K562 (cell line): ENCODE measurements around the gene ANO10. TPM values are rescaled to one million over a fixed set of nuclear protein-coding genes. Genes with fewer than 3 reads are reported as not detected.
A peak's percentile ranks its signal among the peaks of the same experiment; 100 is the strongest.

Experiments
- CAMTA2 ChIP-seq: fragments of 250-450 bp; sonication (Bioruptor Pico); conservative IDR thresholded peaks from 2 replicates; pipeline ENCODE4 v1.5.1; 2022
- JUND ChIP-seq, 2 experiments: IDR thresholded peaks; 2 replicates in 1 of 2; 3 replicates in 1 of 2; pipeline ENCODE4 v1.6.1; 2011; ENCODE audit warnings: borderline replicate concordance in 2 of 2, low read depth in 2 of 2, low read length in 2 of 2, improper control_type of control experiment in 1 of 2, missing biosample characterization in 1 of 2, missing genetic modification characterization in 1 of 2, missing genetic modification reagents in 1 of 2
- POU5F1 ChIP-seq: fragments of 150-350 bp; IDR thresholded peaks from 2 replicates; pipeline ENCODE4 v1.6.1; 2014; ENCODE audit warnings: borderline replicate concordance, low read length, low read depth, mild to moderate bottlenecking; ENCODE audit not compliant: partially characterized antibody
- SP1 ChIP-seq: sonication (generic); formaldehyde crosslinking; IDR thresholded peaks from 2 replicates; pipeline ENCODE4 v1.8.1; 2022; ENCODE audit warnings: mild to moderate bottlenecking, missing genetic modification reagents
- TAF1 ChIP-seq: IDR thresholded peaks from 2 replicates; pipeline ENCODE4 v1.6.1; 2011; ENCODE audit warnings: mild to moderate bottlenecking, low read length, moderate library complexity; ENCODE audit not compliant: insufficient read depth, control insufficient read depth, severe bottlenecking; ENCODE audit errors: extremely low read depth
- TAL1 ChIP-seq: fragments of 450-650 bp; IDR thresholded peaks from 2 replicates; pipeline ENCODE4 v1.6.1; 2016; ENCODE audit warnings: mild to moderate bottlenecking
- polyA plus RNA-seq, 8 experiments: library from polyadenylated mRNA; depleted of rRNA in 4 of 8; stranded (reverse) in 5 of 8; unstranded in 3 of 8; fragments of >200 nt; fragmentation: Nextera tagmentation in 2 of 8; fragmentation: Illumina TruSeq in 1 of 8; extraction: Ambion mirVana in 2 of 8; extraction: Trizol in 1 of 8; gene quantifications; 2 replicates each; pipeline versions ENCODE4 v1.2.1 to v1.2.3, GENCODE V29; 2011 to 2014; ENCODE audit warnings: inconsistent platforms in 1 of 8, missing spikeins in 1 of 8
- total RNA-seq, 7 experiments: library from RNA; depleted of rRNA in 6 of 7; stranded (reverse); fragments of >200 nt in 6 of 7; fragmentation: Illumina TruSeq in 2 of 7; extraction: Trizol in 2 of 7; gene quantifications; 2 replicates each; pipeline versions ENCODE4 v1.2.1 to v1.2.3, GENCODE V29; 2011 to 2021; ENCODE audit warnings: low replicate concordance in 1 of 7
- TF ChIP-seq, protein P1 (sequence below): sonication (generic); formaldehyde crosslinking; IDR thresholded peaks from 2 replicates; pipeline ENCODE4 v1.8.0; 2022; ENCODE audit warnings: mild to moderate bottlenecking, missing genetic modification reagents
- TF ChIP-seq, protein P2 (sequence below): sonication (generic); formaldehyde crosslinking; IDR thresholded peaks from 2 replicates; pipeline ENCODE4 v1.8.1; 2023; ENCODE audit warnings: mild to moderate bottlenecking, missing genetic modification reagents
- TF ChIP-seq, protein P3 (sequence below), 2 experiments: fragments of 450-650 bp in 1 of 2; sonication (generic) in 1 of 2; formaldehyde crosslinking; conservative IDR thresholded peaks; 2 replicates each; pipeline versions ENCODE4 v1.4.0 to v1.8.1; 2020 to 2022; ENCODE audit warnings: mild to moderate bottlenecking in 1 of 2, missing genetic modification reagents in 1 of 2
- TF ChIP-seq, protein P4 (sequence below): fragments of 250-450 bp; sonication (Bioruptor Pico); IDR thresholded peaks from 2 replicates; pipeline ENCODE4 v1.8.0; 2022; ENCODE audit warnings: inconsistent platforms
- TF ChIP-seq, protein P5 (sequence below): fragments of 250-450 bp; sonication (Bioruptor Pico); IDR thresholded peaks from 2 replicates; pipeline ENCODE4 v1.5.0; 2020; ENCODE audit warnings: mild to moderate bottlenecking
- TF ChIP-seq, protein P6 (sequence below): fragments of 450-650 bp; formaldehyde crosslinking; IDR thresholded peaks from 2 replicates; pipeline ENCODE4 v1.4.0; 2020; ENCODE audit warnings: mild to moderate bottlenecking, moderate library complexity

The ANO10 gene
- total and polyA plus RNA-seq, 9 of the 15 experiments (the other 6 are each of a cell fraction or from before 2014, with no cell fraction given), result 6.4 to 46.0 (median 32.3) TPM

DNA sequence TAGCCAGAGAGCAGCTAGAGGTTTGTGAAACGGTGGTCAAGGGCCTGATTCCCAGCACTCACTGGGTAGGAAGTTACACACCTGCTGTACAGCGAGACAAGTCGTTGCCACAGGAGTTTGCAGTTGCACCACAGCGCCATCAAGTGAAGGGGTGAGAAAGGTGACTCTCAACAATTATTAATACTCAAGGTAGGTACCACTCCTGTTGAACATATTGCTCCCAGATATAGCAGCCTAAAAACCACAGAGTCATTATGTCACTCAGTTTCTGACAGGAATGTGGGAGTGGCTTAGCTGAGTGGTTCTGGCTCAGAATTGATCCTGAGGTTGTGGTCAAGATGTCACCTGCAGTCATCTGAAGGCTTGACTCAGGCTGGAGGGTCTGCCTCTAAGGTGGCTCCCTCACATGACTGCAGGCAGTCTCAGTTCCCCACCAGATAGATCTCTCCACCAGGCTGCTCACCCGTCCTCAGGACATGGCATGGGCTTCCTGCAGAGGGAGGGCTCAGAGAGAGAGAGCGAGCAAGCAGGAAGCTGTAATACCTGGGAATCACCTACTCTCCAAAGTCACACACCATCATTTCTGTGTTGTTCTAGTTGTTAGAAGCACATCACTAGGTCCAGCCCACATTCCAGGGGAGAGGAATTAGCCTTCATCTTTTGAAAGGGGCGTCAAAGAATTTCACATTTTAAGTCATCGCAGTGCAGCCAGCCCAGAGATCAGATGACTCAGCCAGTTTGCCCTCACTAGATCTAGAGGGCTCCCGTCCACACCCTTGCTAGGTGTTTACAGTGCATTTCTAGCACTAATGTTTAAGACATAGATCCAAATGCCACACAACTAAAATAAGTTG is 17.0 kb upstream of the ANO10 start (continued):
- TF ChIP-seq TAF1, result no peak
- peak; percentile 53 for TF ChIP-seq JUND (IDR thresholded peaks at IDR 0.05; ENCODE audit: borderline replicate concordance, low read depth, low read length)
- peak; percentile 27; the same call in 2 of the 3 replicates for TF ChIP-seq JUND (tag; IDR thresholded peaks at IDR 0.05; ENCODE audit: borderline replicate concordance, low read depth, low read length)
- TF ChIP-seq, protein P1, sequence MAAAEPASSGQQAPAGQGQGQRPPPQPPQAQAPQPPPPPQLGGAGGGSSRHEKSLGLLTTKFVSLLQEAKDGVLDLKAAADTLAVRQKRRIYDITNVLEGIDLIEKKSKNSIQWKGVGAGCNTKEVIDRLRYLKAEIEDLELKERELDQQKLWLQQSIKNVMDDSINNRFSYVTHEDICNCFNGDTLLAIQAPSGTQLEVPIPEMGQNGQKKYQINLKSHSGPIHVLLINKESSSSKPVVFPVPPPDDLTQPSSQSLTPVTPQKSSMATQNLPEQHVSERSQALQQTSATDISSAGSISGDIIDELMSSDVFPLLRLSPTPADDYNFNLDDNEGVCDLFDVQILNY (CRISPR knock-in tag), result no peak
- TF ChIP-seq, protein P2, sequence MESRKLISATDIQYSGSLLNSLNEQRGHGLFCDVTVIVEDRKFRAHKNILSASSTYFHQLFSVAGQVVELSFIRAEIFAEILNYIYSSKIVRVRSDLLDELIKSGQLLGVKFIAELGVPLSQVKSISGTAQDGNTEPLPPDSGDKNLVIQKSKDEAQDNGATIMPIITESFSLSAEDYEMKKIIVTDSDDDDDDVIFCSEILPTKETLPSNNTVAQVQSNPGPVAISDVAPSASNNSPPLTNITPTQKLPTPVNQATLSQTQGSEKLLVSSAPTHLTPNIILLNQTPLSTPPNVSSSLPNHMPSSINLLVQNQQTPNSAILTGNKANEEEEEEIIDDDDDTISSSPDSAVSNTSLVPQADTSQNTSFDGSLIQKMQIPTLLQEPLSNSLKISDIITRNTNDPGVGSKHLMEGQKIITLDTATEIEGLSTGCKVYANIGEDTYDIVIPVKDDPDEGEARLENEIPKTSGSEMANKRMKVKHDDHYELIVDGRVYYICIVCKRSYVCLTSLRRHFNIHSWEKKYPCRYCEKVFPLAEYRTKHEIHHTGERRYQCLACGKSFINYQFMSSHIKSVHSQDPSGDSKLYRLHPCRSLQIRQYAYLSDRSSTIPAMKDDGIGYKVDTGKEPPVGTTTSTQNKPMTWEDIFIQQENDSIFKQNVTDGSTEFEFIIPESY (CRISPR knock-in tag), result peak; percentile 22; the same call in 1 of the 2 replicates
- TF ChIP-seq POU5F1, result no peak
- no peak for TF ChIP-seq CAMTA2
- TF ChIP-seq, protein P3, sequence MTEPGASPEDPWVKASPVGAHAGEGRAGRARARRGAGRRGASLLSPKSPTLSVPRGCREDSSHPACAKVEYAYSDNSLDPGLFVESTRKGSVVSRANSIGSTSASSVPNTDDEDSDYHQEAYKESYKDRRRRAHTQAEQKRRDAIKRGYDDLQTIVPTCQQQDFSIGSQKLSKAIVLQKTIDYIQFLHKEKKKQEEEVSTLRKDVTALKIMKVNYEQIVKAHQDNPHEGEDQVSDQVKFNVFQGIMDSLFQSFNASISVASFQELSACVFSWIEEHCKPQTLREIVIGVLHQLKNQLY (CRISPR knock-in tag; conservative IDR thresholded peaks at IDR 0.05), result no peak
- TF ChIP-seq TAL1, result peak; percentile 39; the same call in 1 of the 2 replicates
- TF ChIP-seq, protein P4, sequence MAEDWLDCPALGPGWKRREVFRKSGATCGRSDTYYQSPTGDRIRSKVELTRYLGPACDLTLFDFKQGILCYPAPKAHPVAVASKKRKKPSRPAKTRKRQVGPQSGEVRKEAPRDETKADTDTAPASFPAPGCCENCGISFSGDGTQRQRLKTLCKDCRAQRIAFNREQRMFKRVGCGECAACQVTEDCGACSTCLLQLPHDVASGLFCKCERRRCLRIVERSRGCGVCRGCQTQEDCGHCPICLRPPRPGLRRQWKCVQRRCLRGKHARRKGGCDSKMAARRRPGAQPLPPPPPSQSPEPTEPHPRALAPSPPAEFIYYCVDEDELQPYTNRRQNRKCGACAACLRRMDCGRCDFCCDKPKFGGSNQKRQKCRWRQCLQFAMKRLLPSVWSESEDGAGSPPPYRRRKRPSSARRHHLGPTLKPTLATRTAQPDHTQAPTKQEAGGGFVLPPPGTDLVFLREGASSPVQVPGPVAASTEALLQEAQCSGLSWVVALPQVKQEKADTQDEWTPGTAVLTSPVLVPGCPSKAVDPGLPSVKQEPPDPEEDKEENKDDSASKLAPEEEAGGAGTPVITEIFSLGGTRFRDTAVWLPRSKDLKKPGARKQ (CRISPR knock-in tag), result no peak
- TF ChIP-seq, protein P5, sequence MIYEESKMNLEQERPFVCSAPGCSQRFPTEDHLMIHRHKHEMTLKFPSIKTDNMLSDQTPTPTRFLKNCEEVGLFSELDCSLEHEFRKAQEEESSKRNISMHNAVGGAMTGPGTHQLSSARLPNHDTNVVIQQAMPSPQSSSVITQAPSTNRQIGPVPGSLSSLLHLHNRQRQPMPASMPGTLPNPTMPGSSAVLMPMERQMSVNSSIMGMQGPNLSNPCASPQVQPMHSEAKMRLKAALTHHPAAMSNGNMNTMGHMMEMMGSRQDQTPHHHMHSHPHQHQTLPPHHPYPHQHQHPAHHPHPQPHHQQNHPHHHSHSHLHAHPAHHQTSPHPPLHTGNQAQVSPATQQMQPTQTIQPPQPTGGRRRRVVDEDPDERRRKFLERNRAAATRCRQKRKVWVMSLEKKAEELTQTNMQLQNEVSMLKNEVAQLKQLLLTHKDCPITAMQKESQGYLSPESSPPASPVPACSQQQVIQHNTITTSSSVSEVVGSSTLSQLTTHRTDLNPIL (CRISPR knock-in tag), result no peak
- TF ChIP-seq, protein P6, sequence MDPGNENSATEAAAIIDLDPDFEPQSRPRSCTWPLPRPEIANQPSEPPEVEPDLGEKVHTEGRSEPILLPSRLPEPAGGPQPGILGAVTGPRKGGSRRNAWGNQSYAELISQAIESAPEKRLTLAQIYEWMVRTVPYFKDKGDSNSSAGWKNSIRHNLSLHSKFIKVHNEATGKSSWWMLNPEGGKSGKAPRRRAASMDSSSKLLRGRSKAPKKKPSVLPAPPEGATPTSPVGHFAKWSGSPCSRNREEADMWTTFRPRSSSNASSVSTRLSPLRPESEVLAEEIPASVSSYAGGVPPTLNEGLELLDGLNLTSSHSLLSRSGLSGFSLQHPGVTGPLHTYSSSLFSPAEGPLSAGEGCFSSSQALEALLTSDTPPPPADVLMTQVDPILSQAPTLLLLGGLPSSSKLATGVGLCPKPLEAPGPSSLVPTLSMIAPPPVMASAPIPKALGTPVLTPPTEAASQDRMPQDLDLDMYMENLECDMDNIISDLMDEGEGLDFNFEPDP, result no peak
- TF ChIP-seq SP1, result no peak; the same call in 1 of the 2 replicates
